HG03139 (cell line): Measurements from ENCODE around the gene MRPS27.

ENCODE experiments used
- ATAC-seq: cut with Tn5 transposase; IDR thresholded peaks from one replicate; pipeline ENCODE4 v1.9.1; 2021; ENCODE audit not compliant: unreplicated experiment

Gene MRPS27

GRCh38 chr5:72266862-72267261, 53.2 kb downstream of the MRPS27 start:
- no peak for ATAC-seq

GRCh38 chr5:72265032-72265877, 54.8 kb downstream of the MRPS27 start:
- no peak for ATAC-seq

GRCh38 chr5:72256536-72256935, 63.5 kb downstream of the MRPS27 start:
- no peak for ATAC-seq

- no peak for ATAC-seq
Observed at GRCh38 chr5:72255670-72256069, 64.4 kb downstream of the MRPS27 start.

- ATAC-seq, result no peak
Observed at GRCh38 chr5:72255237-72255636, 64.8 kb downstream of the MRPS27 start.

- ATAC-seq, result no peak
Observed at GRCh38 chr5:72252574-72253155, 67.4 kb downstream of the MRPS27 start.

- ATAC-seq, result no peak
Observed at GRCh38 chr5:72252008-72252407, 68.0 kb downstream of the MRPS27 start.

GRCh38 chr5:72251386-72251785, 68.7 kb downstream of the MRPS27 start:
- no peak for ATAC-seq

- ATAC-seq, result no peak
Observed at GRCh38 chr5:72248410-72248981, 71.5 kb downstream of the MRPS27 start.

- ATAC-seq, result no peak
Observed at GRCh38 chr5:72246954-72247442, 73.0 kb downstream of the MRPS27 start.

- ATAC-seq, result no peak
Observed at GRCh38 chr5:72245951-72246532, 74.0 kb downstream of the MRPS27 start.

GRCh38 chr5:72245546-72245945, 74.5 kb downstream of the MRPS27 start:
- ATAC-seq, result no peak

- ATAC-seq, result peak; percentile 88
Observed at GRCh38 chr5:72244862-72245371, 75.1 kb downstream of the MRPS27 start.

GRCh38 chr5:72243706-72244105, 76.3 kb downstream of the MRPS27 start:
- no peak for ATAC-seq

GRCh38 chr5:72242796-72243475, 77.1 kb downstream of the MRPS27 start:
- ATAC-seq, result no peak

GRCh38 chr5:72241346-72242003, 78.6 kb downstream of the MRPS27 start:
- no peak for ATAC-seq

GRCh38 chr5:72238712-72239445, 81.2 kb downstream of the MRPS27 start:
- no peak for ATAC-seq

- no peak for ATAC-seq
Observed at GRCh38 chr5:72237879-72238278, 82.2 kb downstream of the MRPS27 start.

GRCh38 chr5:72237415-72237814, 82.6 kb downstream of the MRPS27 start:
- no peak for ATAC-seq

- ATAC-seq, result no peak
Observed at GRCh38 chr5:72235725-72236124, 84.3 kb downstream of the MRPS27 start.
